Ascending aorta (tissue), 2 donors: Measurements from ENCODE around the gene CEP112. TPM values are rescaled to one million over a fixed set of nuclear protein-coding genes. Genes with fewer than 3 reads are reported as not detected.

Source experiments
- DNase-seq, 2 donors: peaks; one replicate each; pipeline ENCODE4 v3.0.0-alpha.2; 2019; ENCODE audit warnings: low spot score in 2 of 2
- H3K27ac ChIP-seq, 2 donors: fragments of 200-600 bp; sonication (generic); one replicate each; pipeline ENCODE4 v1.5.1; 2016 to 2017; ENCODE audit warnings: mild to moderate bottlenecking in 1 of 2
- H3K27me3 ChIP-seq: fragments of 200-600 bp; sonication (generic); one replicate; pipeline ENCODE4 v1.5.1; 2017
- H3K36me3 ChIP-seq, 2 donors: fragments of 200-600 bp; sonication (generic); one replicate each; pipeline ENCODE4 v1.5.1; 2016
- H3K4me1 ChIP-seq, 2 donors: fragments of 200-600 bp; sonication (generic); one replicate each; pipeline ENCODE4 v1.5.1; 2016 to 2017; ENCODE audit warnings: mild to moderate bottlenecking in 1 of 2
- H3K4me3 ChIP-seq, 2 donors: fragments of 200-600 bp; sonication (generic); one replicate each; pipeline ENCODE4 v1.5.1; 2016 to 2017; ENCODE audit warnings: mild to moderate bottlenecking in 1 of 2
- H3K9me3 ChIP-seq, 2 donors: fragments of 200-600 bp; sonication (generic); one replicate each; pipeline ENCODE4 v1.5.1; 2016
- intact Hi-C: fragments of 100-400 bp; cut with DNase I; formaldehyde crosslinking; loops from one replicate; pipeline ENCODE4 v1.15.1; 2023
- total RNA-seq: library from RNA; depleted of rRNA; stranded (reverse); fragments of >200 nt; gene quantifications from one replicate; pipeline ENCODE4 v1.1.0, GENCODE V29; 2016
- TF ChIP-seq, protein P1 (sequence below), 3 experiments: fragments of 200-600 bp in 2 of 3; fragments of 450-650 bp in 1 of 3; sonication (generic) in 2 of 3; IDR thresholded peaks; one replicate each; pipeline ENCODE4 v1.5.1; 2016 to 2019; ENCODE audit warnings: antibody characterized with exemption in 3 of 3, mild to moderate bottlenecking in 1 of 3, moderate library complexity in 1 of 3

CEP112 gene
- total RNA-seq, 1 donor from 2014 or later, result 11.4 TPM

DNA sequence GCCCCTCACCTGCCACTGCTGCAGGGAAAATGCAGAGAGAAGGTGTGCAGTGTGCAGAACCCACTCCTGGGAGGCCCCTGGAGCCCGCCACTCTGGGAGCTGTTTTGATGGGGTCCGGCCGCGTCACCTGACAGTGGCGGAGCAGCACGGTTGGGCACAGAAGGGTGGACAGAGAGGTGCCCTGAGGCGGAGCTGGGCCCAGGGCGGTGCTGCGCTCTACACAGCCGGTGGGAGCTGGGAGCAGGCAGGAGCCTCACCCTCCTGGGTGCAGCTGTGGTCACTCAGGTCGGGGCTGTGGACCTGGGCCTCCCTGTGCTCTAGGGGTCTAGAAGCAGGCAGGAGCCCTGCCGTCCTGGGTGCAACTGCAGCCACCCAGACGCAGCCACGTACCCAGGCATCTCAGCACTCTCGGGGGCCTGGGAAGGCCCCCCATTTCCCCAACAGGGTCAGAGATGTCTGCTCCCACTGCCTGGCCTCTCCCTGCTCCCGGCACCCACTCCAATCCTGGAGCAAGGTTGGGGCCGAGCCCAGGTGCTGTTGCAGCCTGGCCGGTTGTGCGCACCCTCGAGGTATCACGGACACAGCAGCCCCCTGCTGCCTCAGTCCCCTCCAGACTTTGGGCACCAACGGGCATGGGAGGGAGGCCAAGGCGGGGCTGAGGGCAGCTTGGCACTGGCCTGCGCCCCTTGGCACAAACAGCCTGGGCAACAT, 326.1 kb downstream of the CEP112 start:
- intact Hi-C loops, result no loop called here
- Histone ChIP-seq H3K4me3 (no peak overlapping the region), H3K36me3 (no peaks in the 10 kb centered on the region), H3K9me3 (no peaks in the 10 kb centered on the region), H3K27me3 (no peaks in the 10 kb centered on the region), H3K4me1 (no peaks in the 10 kb centered on the region), H3K27ac (no peak overlapping the region)
- TF ChIP-seq, protein P1, sequence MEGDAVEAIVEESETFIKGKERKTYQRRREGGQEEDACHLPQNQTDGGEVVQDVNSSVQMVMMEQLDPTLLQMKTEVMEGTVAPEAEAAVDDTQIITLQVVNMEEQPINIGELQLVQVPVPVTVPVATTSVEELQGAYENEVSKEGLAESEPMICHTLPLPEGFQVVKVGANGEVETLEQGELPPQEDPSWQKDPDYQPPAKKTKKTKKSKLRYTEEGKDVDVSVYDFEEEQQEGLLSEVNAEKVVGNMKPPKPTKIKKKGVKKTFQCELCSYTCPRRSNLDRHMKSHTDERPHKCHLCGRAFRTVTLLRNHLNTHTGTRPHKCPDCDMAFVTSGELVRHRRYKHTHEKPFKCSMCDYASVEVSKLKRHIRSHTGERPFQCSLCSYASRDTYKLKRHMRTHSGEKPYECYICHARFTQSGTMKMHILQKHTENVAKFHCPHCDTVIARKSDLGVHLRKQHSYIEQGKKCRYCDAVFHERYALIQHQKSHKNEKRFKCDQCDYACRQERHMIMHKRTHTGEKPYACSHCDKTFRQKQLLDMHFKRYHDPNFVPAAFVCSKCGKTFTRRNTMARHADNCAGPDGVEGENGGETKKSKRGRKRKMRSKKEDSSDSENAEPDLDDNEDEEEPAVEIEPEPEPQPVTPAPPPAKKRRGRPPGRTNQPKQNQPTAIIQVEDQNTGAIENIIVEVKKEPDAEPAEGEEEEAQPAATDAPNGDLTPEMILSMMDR (IDR thresholded peaks at IDR 0.05), result no peak
- DNase-seq, result no peak

DNA sequence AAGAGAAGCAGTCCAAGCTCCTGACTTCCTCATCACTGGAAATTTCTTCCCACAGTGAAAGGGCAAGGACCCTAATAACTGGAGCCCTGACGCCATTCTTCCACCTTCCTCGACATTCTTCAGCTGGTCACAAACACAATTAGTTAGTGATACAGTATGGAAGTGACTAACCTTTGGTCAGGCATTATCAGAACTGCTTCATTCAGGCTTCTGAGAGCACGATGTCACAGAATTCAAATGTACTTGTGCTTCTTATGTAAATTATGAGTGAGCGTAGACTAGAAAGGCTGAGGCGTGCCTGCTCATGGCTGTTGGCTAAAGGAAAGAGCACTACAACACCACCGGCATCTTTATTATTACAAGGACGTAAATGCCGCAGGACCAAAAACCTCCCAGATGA, 327.5 kb downstream of the CEP112 start:
- intact Hi-C loops, result no loop called here
- Histone ChIP-seq H3K27me3 (no peaks in the 10 kb centered on the region), H3K4me3 (no peak overlapping the region), H3K4me1 (no peaks in the 10 kb centered on the region), H3K9me3 (no peaks in the 10 kb centered on the region), H3K27ac (no peak overlapping the region), H3K36me3 (no peaks in the 10 kb centered on the region)
- DNase-seq, result no peak
- TF ChIP-seq, protein P1 (IDR thresholded peaks at IDR 0.05), result no peak

DNA sequence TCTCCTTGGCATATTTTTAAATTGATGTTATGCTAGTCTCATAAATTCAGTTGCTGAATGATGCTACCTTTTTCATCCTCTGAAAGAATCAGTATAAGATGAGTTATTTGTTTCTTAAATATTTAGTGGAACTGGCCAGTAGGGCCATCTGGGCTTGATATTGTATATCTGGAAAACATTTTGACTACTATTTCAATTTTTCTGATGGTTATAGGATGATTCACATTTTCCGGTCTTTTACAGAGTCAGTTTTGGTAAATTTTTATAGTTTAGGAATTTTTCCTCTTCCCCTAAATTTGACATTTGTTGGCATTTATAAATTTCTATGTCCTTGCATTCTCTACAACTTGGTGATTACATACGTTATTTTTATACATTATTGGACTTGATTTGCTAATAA, 334.2 kb downstream of the CEP112 start:
- TF ChIP-seq, protein P1 (IDR thresholded peaks at IDR 0.05), result no peak
- no peak for DNase-seq
- intact Hi-C loops, result no loop called here
- Histone ChIP-seq H3K4me1 (no peaks in the 10 kb centered on the region), H3K36me3 (no peaks in the 10 kb centered on the region), H3K27ac (no peak overlapping the region), H3K9me3 (no peaks in the 10 kb centered on the region), H3K27me3 (no peaks in the 10 kb centered on the region), H3K4me3 (no peak overlapping the region)

DNA sequence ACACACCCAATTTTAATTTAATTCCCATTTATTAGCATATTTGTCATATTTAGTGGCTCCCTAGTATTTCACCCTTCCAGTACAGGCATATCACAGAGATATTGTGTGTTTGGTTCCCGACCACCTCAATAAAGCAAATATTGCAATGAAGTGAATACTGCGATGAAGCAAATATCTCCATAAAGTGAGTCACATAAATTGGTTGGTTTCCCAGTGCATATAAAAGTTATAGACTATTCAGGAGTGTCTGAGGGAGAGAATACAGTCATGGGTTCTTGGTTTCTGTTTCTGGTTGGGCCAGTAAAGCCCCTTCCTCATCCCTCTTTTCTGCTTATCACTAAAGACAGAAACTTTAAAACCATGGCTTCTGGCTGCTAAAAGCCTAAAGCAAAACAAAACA, 335.1 kb downstream of the CEP112 start:
- no peak overlapping the region for H3K27ac ChIP-seq
- TF ChIP-seq, protein P1 (IDR thresholded peaks at IDR 0.05), result no peak
- H3K36me3 ChIP-seq, result no peaks in the 10 kb centered on the region
- no peak overlapping the region for H3K4me3 ChIP-seq
- no peaks in the 10 kb centered on the region for H3K4me1 ChIP-seq
- no peaks in the 10 kb centered on the region for H3K9me3 ChIP-seq
- no peaks in the 10 kb centered on the region for H3K27me3 ChIP-seq
- no peak for DNase-seq
- intact Hi-C loops, result no loop called here

DNA sequence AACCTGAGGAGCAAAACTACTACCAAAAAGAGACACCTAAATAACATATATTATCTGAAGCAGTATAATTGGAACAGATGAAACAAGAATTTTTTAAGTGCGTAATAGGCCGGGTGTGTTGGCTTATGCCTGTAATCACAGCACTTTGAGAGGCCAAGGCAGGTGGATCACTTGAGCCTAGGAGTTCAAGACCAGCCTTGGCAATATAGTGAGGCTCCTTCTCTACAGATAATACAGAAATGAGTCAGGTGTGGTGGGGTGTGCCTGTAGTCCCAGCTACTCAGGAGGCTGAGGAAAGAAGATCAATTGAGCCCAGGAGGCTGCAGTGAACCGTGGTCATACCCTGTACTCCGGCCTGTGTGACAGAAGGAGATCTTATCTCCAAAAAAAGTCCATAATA, 336.3 kb downstream of the CEP112 start:
- H3K4me3 ChIP-seq, result no peak overlapping the region
- H3K27me3 ChIP-seq, result no peaks in the 10 kb centered on the region
- TF ChIP-seq, protein P1 (IDR thresholded peaks at IDR 0.05), result no peak
- H3K36me3 ChIP-seq, result no peaks in the 10 kb centered on the region
- H3K9me3 ChIP-seq, result no peaks in the 10 kb centered on the region
- H3K4me1 ChIP-seq, result no peaks in the 10 kb centered on the region
- H3K27ac ChIP-seq, result no peak overlapping the region
- intact Hi-C loops, result no loop called here
- DNase-seq, result no peak

DNA sequence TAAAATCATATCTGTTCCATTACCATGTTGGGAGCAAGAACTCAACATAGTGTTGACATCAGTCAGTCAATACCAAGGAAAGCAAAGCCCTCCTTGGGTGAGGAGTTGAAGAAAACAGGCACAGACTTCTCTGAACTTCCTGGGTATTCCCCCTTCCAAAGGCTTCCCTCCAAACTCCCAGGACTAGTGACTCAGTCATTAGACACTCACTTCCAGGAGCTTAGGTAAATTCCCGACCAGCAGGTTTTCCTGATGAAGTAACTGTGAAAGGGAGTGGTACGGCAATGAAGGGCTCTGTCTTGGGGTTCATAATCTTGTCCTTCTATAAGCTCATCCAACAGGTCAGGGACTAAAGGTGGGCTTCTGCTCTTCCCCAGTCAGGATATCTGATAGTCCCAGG, 336.7 kb downstream of the CEP112 start:
- Histone ChIP-seq H3K9me3 (no peaks in the 10 kb centered on the region), H3K4me3 (no peak overlapping the region), H3K36me3 (no peaks in the 10 kb centered on the region), H3K27me3 (no peaks in the 10 kb centered on the region), H3K27ac (no peak overlapping the region), H3K4me1 (no peaks in the 10 kb centered on the region)
- TF ChIP-seq, protein P1 (IDR thresholded peaks at IDR 0.05), result no peak
- intact Hi-C loops, result no loop called here
- DNase-seq, result no peak
